Spleen (tissue), 7 donors: ENCODE results near the gene NLGN1.

ENCODE experiments used
- CTCF ChIP-seq, 11 experiments: fragments of 200-600 bp in 7 of 11; fragments of 450-650 bp in 4 of 11; sonication (generic) in 4 of 11; IDR thresholded peaks in 8 of 11; conservative IDR thresholded peaks in 3 of 11; 1 replicate in 7 of 11; 2 replicates in 4 of 11; pipeline versions ENCODE4 v1.4.0 to v1.8.0; 2016 to 2021; ENCODE audit warnings: antibody characterized with exemption in 11 of 11, inconsistent platforms in 4 of 11, mild to moderate bottlenecking in 1 of 11
- POLR2A ChIP-seq, 3 donors: fragments of 450-650 bp; IDR thresholded peaks; one replicate each; pipeline ENCODE4 v1.5.1; 2017; ENCODE audit warnings: antibody characterized with exemption in 3 of 3, mild to moderate bottlenecking in 1 of 3
- POLR2AphosphoS5 ChIP-seq, 3 donors: sonication (generic); formaldehyde crosslinking; IDR thresholded peaks; one replicate each; pipeline ENCODE4 v1.5.1; 2017; ENCODE audit warnings: antibody characterized with exemption in 3 of 3
- donor health status: DM: no; HTN: no; CAD: no; lungs with moderate emphysema.
- donor health status: DM: no; HTN: no; CAD: no.
- donor health status: DM: no; HTN: no; CAD: no.

GRCh38 chr3:173584838-173585831 is 187.6 kb downstream of the NLGN1 start:
- no peak for TF ChIP-seq CTCF (IDR thresholded peaks at IDR 0.05 in 8 of 11, conservative IDR thresholded peaks at IDR 0.05 in 3 of 11)
- TF ChIP-seq POLR2AphosphoS5 (IDR thresholded peaks at IDR 0.05) = no peak
- TF ChIP-seq POLR2A (IDR thresholded peaks at IDR 0.05) = no peak
